HG03097 (cell line): ENCODE measurements around the gene SBF2.
"Not testable (repeated sequence)": the region's sequence is repeated elsewhere in the genome, so short reads cannot be mapped to it uniquely, and the experiment has no call there.

Experiments used
- ATAC-seq: cut with Tn5 transposase; IDR thresholded peaks from one replicate; pipeline ENCODE4 v1.9.1; 2021; ENCODE audit not compliant: unreplicated experiment, low FRiP score

SBF2 gene

GRCh38 chr11:10029386-10030121 is 264.5 kb downstream of the SBF2 start:
- ATAC-seq = no peak

- ATAC-seq = no peak
These were observed 267.5 kb downstream of the SBF2 start for GRCh38 chr11:10026514-10026913.

GRCh38 chr11:10023212-10023611 is 270.8 kb downstream of the SBF2 start:
- ATAC-seq = no peak

GRCh38 chr11:10022764-10023163 is 271.3 kb downstream of the SBF2 start:
- no peak for ATAC-seq

GRCh38 chr11:10021563-10021962 is 272.5 kb downstream of the SBF2 start:
- ATAC-seq = no peak

GRCh38 chr11:10019906-10020682 is 273.9 kb downstream of the SBF2 start:
- ATAC-seq = no peak

- no peak for ATAC-seq
These were observed 276.1 kb downstream of the SBF2 start for GRCh38 chr11:10017911-10018310.

GRCh38 chr11:10017050-10017449 is 277.0 kb downstream of the SBF2 start:
- no peak for ATAC-seq

GRCh38 chr11:10012068-10012467 is 282.0 kb downstream of the SBF2 start:
- ATAC-seq = no peak

GRCh38 chr11:10005955-10006525 is 288.0 kb downstream of the SBF2 start:
- ATAC-seq = no peak

GRCh38 chr11:10004526-10005113 is 289.4 kb downstream of the SBF2 start:
- ATAC-seq = no peak

GRCh38 chr11:10002221-10002620 is 291.8 kb downstream of the SBF2 start:
- no peak for ATAC-seq

GRCh38 chr11:9992306-9992705 is 301.7 kb downstream of the SBF2 start:
- ATAC-seq = no peak

- no peak for ATAC-seq
These were observed 303.6 kb downstream of the SBF2 start for GRCh38 chr11:9990221-9990973.

GRCh38 chr11:9987303-9987702 is 306.7 kb downstream of the SBF2 start:
- not testable (repeated sequence) for ATAC-seq

- no peak for ATAC-seq
These were observed 311.0 kb downstream of the SBF2 start for GRCh38 chr11:9982796-9983579.

GRCh38 chr11:9982127-9982795 is 311.8 kb downstream of the SBF2 start:
- ATAC-seq = no peak

- ATAC-seq = no peak
These were observed 313.1 kb downstream of the SBF2 start for GRCh38 chr11:9980931-9981330.

GRCh38 chr11:9977554-9977953 is 316.5 kb downstream of the SBF2 start:
- ATAC-seq = no peak
